PFSK-1 (cell line): ENCODE measurements around the gene CNTLN.

ENCODE experiments used
- FOXP2 ChIP-seq: optimal IDR thresholded peaks from 2 replicates; pipeline ENCODE3; 2011; ENCODE audit warnings: borderline replicate concordance, control low read depth, inconsistent platforms; ENCODE audit not compliant: insufficient read depth; ENCODE audit errors: extremely low read length, extremely low read depth
- POLR2AphosphoS5 ChIP-seq: IDR thresholded peaks from 2 replicates; pipeline ENCODE4 v1.6.1; 2012; ENCODE audit warnings: low read depth, mild to moderate bottlenecking, control low read depth, low read length, moderate library complexity
- REST ChIP-seq, 2 experiments: IDR thresholded peaks; 2 replicates each; pipeline versions ENCODE4 v1.6.1 to v1.8.0; 2011 to 2012; ENCODE audit warnings: low read depth in 2 of 2, low read length in 2 of 2, control low read depth in 1 of 2, inconsistent platforms in 1 of 2, mild to moderate bottlenecking in 1 of 2, moderate library complexity in 1 of 2; ENCODE audit not compliant: insufficient read depth in 1 of 2
- SIN3A ChIP-seq: IDR thresholded peaks from 2 replicates; pipeline ENCODE4 v1.6.1; 2012; ENCODE audit warnings: mild to moderate bottlenecking, low read length, moderate library complexity, borderline replicate concordance; ENCODE audit not compliant: insufficient read depth
- TAF1 ChIP-seq: IDR thresholded peaks from 2 replicates; pipeline ENCODE4 v1.6.1; 2012; ENCODE audit warnings: low read length, control low read depth, borderline replicate concordance; ENCODE audit not compliant: insufficient read depth

CNTLN gene

GRCh38 chr9:17472126-17472525 is 337.3 kb downstream of the CNTLN start:
- TF ChIP-seq REST (IDR thresholded peaks at IDR 0.05; ENCODE audit: insufficient read depth in 1 of 2, low read depth in 2 of 2, low read length in 2 of 2) (no peak), SIN3A (no peak), FOXP2 (no peak), POLR2AphosphoS5 (no peak), TAF1 (no peak)

GRCh38 chr9:17476401-17476800 is 341.6 kb downstream of the CNTLN start:
- TF ChIP-seq SIN3A (no peak), REST (IDR thresholded peaks at IDR 0.05; ENCODE audit: insufficient read depth in 1 of 2, low read depth in 2 of 2, low read length in 2 of 2) (no peak), POLR2AphosphoS5 (no peak), FOXP2 (no peak), TAF1 (no peak)

- TF ChIP-seq FOXP2 (no peak), REST (IDR thresholded peaks at IDR 0.05; ENCODE audit: insufficient read depth in 1 of 2, low read depth in 2 of 2, low read length in 2 of 2) (no peak), POLR2AphosphoS5 (no peak), SIN3A (no peak), TAF1 (no peak)
Measured at GRCh38 chr9:17477816-17478215, 343.0 kb downstream of the CNTLN start.

DNA sequence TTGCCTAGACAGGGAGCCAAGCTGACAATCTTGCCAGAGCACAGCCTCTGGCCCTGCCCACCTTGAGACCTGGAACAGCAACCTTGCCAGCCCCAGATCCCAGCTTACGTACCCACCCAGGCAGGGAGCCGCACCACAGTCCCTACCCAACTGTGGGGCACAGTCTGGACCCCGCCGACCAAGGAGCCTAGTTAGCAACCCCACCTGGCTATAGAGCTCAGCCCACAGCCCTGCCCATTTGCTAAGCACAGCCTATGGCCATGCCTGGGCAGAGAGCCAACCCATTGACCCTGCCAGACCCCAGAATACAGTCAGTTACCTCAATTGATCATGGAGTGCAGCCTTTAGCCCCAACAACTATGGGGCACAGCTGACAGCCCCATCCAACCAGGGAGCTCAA is 346.1 kb downstream of the CNTLN start:
- no peak for TF ChIP-seq POLR2AphosphoS5
- no peak for TF ChIP-seq REST (IDR thresholded peaks at IDR 0.05; ENCODE audit: insufficient read depth in 1 of 2, low read depth in 2 of 2, low read length in 2 of 2)
- TF ChIP-seq FOXP2, result no peak
- no peak for TF ChIP-seq SIN3A
- TF ChIP-seq TAF1, result no peak

DNA sequence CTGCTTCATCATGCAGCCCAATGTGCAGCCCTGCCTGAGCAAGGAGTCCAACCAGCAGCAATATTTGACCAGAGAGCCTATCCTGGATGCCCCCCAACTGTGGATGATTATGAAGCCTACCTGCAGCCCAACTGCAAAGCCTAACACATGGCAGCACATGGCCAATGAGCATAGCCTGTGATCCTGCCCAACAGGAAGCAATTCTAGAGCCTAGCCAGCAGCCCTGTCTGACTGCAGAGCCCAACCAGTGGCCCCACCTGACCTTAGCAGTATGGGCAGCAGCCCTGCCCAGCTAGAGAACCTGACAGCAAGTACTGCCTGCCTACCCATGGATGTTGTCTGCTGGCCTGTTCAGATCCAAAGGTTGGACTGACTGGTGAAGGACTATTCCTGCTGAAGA is 346.7 kb downstream of the CNTLN start:
- TF ChIP-seq SIN3A, result no peak
- no peak for TF ChIP-seq TAF1
- no peak for TF ChIP-seq REST (IDR thresholded peaks at IDR 0.05; ENCODE audit: insufficient read depth in 1 of 2, low read depth in 2 of 2, low read length in 2 of 2)
- TF ChIP-seq FOXP2, result no peak
- TF ChIP-seq POLR2AphosphoS5, result no peak
